NCI-H1930 (cell line): ENCODE measurements around the gene PIK3AP1.
A peak's percentile ranks its signal among the peaks of the same experiment; 100 is the strongest.

ENCODE experiments used
- DNase-seq, 2 experiments: peaks; one replicate each; lab custom pipeline; 2025; lab: John Stamatoyannopoulos, UW

The PIK3AP1 gene

DNA sequence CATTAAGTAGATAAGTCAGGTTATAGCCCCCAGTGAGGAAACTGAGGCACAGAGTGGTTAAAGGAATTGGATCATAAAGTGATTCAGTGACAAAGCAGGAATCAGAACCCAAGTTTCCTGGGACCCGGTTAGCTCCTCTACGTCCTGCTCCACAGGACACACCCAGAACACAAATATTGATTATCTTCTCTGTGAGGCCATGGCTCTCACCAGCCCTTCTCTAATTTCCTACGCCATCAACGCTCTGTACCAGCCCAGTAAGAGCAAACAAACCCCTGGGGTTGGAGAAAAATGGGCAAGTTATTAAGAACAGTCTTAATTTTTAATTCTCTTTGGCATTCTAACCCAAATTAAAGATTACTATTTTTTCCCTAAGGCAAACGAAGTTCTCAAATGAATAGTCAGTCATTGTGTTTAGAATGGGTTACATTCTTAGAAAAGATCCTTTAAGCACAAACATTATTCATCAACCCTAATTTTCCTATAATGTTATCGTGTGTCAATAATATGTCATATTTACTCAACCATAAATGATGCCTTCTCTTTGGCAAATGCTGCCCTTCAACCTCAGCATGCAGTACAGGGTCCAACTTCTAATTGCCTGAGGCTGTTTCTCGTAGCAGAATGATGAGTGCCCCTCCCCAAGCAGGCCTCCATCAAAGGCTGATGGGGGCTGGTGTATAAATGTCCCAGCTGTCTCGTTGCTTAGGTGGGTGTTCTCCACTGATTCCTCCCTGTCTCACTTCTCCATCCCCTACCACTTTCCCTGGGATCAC lies 108.1 kb downstream of the PIK3AP1 start:
- peak in 1 of 2 experiments; percentile 11 for DNase-seq

DNA sequence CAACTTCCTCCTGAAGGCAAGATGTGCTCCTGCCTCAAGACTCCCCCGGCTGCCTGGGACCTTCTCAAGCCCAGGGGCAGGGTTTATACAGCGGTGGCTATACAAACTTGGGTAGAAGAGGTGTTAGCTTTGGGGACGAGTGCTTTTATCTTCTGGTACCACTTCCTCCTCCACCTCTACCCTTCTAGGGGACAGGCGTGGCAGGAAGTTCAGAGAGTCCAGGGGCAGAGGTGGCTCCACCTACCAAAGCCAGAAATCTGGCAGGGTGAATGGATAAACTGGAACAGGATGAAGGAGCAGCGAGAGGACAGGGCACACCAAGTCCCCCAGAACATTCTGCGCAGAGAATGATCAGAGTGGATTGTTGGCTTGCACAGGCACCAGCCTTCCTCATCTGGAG lies 109.5 kb downstream of the PIK3AP1 start:
- DNase-seq, result no peak

- no peak for DNase-seq
These were observed 110.8 kb downstream of the PIK3AP1 start for GRCh38 chr10:96609510-96609909.

DNA sequence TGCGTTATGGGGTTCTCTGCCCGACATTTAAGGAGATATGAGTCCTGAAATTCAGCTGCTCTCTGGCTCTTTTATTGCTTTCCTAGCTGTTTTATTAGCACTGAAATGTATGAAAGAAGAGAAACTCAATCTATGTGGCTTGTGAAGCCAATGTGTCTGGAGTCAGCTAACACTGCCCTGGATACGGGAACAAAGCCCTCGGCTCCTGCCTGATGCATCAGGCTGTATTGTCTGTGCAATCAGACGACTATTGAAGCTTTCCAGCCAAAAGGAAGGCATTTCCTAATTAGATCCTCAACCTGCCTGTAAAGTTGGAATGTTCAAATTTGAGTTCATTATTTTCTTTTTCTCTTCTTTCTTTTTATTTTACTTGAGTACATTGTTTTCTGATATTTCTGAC lies 111.5 kb downstream of the PIK3AP1 start:
- no peak for DNase-seq

GRCh38 chr10:96608262-96608661 lies 112.1 kb downstream of the PIK3AP1 start:
- no peak for DNase-seq

GRCh38 chr10:96606946-96607345 lies 113.4 kb downstream of the PIK3AP1 start:
- no peak for DNase-seq

- no peak for DNase-seq
These were observed 114.1 kb downstream of the PIK3AP1 start for GRCh38 chr10:96606216-96606615.

GRCh38 chr10:96600337-96600736 lies 120.0 kb downstream of the PIK3AP1 start:
- DNase-seq, result no peak

- DNase-seq, result no peak
These were observed 121.5 kb downstream of the PIK3AP1 start for GRCh38 chr10:96598846-96599245.

DNA sequence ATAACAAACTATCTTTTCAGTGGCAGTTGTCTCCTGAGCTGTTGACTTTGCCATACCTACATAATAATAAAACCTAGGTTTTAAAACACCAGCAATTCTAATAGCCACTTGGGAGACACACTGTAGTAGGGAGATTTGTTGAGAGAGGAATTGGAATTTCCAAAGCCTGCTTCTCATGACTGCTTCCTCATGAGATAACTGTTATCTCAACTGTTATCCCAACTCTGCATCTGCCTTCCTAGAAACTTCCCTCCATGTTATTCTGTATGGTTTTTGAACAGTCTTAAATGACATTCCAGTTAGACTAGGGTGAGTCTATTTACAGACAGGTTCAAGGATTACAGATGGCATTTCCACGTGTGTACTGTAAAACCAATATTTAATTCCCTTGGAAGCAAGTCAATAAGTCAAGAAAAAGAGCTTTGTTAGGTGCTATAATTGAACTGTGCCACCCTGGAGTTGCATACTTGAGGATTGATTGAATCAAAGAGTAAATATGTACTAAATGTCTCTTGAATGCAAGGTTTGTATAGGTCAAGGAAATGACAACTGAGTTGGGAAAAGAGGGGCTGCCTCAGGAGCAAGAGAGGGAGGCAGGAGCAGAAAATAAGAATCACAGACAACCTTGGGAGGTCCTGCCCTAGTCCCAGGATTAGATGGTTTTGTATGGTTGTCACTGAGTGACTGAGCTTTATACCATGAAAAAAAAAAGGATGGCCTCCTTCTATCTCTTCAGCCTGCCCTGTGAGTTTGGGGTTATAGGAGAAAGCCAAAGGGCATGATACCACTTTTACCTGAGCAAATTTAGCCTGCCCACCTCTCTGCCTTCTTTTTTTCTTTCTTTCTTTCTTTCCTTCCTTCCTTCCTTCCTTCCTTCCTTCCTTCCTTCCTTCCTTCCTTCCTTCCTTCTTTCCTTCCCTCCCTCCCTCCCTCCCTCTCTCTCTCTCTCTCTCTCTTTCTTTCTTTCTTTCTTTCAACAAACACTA lies 123.6 kb downstream of the PIK3AP1 start:
- DNase-seq, result no peak

- DNase-seq, result no peak
These were observed 124.6 kb downstream of the PIK3AP1 start for GRCh38 chr10:96595741-96596140.

DNA sequence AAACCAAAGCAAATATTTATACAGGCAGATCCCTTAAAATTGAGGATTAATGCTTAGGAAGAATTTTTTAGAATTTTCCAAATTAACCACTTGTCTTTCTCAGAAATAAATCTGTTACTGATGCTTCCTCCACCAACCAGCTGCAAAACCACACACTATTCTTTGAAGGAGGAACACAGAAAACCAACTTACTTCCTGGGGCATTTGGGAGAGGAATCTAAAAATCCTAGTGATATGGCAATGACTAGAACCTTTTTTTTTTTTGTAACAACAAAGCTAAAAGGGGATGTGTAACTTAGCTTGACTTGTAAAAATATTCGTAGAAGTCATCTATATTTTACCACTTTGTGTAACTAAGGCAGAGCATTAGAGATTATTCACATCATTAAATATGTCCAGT lies 128.4 kb downstream of the PIK3AP1 start:
- no peak for DNase-seq

- no peak for DNase-seq
These were observed 131.5 kb downstream of the PIK3AP1 start for GRCh38 chr10:96588616-96589419.

DNA sequence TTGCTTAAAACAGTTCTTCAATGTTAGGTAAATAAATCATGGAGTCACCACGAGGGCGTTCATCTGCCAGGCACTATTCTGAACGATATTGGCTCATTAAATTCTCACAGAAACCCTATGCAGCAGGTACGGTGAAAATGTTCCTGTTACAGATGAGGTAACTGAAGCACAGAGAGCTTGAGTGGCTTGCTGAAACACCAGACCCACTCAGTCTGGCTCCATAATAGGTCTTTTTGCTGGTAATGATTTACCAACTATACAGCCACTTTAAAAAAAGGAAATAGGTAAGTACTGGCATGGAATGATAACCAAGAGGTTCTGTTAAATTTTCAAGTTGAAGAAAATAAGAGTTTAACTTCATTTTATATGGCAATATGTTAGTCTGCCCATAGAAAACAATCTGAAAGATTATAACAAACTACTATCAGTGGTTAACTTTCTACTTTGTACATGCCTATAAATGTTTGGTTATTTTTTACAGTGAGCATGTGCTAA lies 132.2 kb downstream of the PIK3AP1 start:
- no peak for DNase-seq

GRCh38 chr10:96587264-96588059 lies 132.9 kb downstream of the PIK3AP1 start:
- DNase-seq, result no peak

GRCh38 chr10:96586419-96587263 lies 133.7 kb downstream of the PIK3AP1 start, which contains the start of gene TM9SF3:
Gene TM9SF3 (minus strand): TSS chr10:96587012. CDS start chr10:96586835, 177 bp downstream.
- DNase-seq, result peak; percentile 43 to 67

DNA sequence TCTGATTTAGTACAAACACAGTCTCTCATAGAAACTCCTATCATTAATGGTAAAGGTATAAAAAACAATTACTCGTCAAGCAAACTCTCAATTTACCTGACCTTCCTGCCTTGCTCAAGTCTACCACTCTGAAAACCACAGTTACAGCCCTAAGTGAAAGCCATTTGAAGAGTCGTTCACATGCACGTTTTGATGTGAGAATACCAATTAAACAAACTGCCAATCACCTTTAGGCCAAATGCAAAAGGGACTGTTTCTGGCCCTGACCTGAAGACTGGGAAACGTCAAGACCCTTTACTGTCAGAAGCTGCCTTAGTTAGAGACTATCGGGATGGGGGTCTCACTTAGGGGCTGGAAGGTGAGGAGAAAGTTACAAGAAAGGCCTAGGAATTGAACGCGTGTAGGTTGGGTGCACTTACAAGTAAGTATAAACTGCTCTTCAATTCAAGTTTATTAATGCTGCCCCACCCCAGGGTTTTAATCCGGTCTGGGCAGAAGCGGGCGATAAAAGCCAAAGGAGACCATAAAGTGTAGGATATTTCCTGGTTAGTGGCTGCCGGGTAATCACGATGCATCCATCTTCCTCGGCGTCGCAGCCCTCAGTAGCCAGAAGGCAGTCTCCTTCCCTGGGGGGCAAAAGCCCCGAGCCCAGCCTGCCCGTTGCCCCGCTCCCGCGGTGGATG lies 134.4 kb downstream of the PIK3AP1 start:
- no peak for DNase-seq

DNA sequence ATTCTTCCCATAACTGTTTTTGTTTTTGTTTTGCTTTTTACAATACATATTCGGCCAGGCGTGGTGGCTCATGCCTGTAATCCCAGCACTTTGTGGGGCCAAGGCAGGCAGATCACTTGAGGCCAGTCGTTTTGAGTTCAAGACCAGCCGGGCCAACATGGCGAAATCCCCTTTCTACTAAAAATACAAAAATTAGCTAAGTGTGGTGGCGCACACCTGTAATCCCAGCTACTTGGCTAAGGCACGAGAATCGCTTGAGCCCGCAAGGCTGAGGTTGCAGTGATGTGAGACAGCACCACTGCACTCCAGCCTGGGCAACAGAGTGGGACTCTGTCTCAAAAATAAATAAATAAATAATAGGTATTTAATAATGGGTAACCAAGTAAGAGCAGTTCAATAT lies 135.8 kb downstream of the PIK3AP1 start:
- DNase-seq, result no peak

GRCh38 chr10:96584035-96584434 lies 136.3 kb downstream of the PIK3AP1 start:
- no peak for DNase-seq
